Right lobe of liver (tissue), 4 donors: Measurements from ENCODE around the gene MPG.

Experiments
- POLR2A ChIP-seq: fragments of 450-650 bp; IDR thresholded peaks from one replicate; pipeline ENCODE4 v1.6.1; 2017; ENCODE audit warnings: antibody characterized with exemption, mild to moderate bottlenecking
- TF ChIP-seq, protein P1 (sequence below), 4 donors: fragments of 200-600 bp in 3 of 4; fragments of 450-650 bp in 1 of 4; IDR thresholded peaks; one replicate each; pipeline versions ENCODE4 v1.5.1 to v1.8.0; 2016 to 2022; ENCODE audit warnings: antibody characterized with exemption in 4 of 4, mild to moderate bottlenecking in 2 of 4
- donor health status: DM: no; HTN: no; CAD: no.
- donor health status: DM: no; HTN: no; CAD: no.
- donor health status: DM: no; HTN: yes; CAD: no.

DNA sequence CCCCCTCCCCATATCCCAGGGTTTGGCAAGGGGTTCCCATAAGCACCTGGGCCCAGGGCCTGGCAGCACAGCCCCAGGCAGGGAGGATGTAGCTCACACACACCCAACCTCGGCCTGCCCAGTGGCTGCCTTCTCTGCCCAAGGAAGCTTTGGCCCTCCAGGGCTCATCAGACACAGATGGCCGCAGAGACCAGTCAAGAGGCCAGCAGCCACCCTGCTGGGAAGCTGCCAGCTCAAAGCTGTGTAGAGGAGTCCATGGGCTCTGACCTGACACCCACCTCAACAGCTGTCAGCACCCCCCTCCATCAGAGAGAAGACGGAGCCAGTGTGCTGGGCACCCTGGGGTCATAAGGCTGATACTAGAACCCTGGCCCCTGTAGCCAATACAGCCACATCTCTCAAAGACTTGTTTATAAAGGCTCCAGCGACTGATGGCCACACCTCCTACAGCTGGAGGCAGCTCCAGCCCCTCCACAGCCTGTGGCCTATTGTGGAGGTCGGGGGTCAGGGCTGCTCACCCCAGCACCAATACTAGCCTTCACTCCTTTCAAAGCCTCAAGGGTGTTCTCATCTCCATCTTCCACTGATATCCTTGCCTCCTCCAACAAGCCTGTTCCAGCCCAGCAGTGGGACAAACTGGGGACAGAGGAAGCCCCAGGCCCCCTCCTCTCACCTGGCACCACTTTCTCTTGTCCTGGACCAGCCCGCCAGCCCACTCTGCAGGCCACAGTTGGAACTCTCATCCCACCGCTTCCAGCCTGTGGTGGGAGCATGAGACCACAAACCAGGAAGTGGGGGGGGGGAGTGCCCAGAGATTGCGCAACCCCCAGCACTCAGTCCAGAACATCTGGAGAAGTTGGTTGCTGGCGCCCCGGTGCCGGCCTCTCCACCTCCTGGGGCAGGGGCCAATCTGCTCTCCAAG, 2.2 kb upstream of the MPG start:
- TF ChIP-seq, protein P1, sequence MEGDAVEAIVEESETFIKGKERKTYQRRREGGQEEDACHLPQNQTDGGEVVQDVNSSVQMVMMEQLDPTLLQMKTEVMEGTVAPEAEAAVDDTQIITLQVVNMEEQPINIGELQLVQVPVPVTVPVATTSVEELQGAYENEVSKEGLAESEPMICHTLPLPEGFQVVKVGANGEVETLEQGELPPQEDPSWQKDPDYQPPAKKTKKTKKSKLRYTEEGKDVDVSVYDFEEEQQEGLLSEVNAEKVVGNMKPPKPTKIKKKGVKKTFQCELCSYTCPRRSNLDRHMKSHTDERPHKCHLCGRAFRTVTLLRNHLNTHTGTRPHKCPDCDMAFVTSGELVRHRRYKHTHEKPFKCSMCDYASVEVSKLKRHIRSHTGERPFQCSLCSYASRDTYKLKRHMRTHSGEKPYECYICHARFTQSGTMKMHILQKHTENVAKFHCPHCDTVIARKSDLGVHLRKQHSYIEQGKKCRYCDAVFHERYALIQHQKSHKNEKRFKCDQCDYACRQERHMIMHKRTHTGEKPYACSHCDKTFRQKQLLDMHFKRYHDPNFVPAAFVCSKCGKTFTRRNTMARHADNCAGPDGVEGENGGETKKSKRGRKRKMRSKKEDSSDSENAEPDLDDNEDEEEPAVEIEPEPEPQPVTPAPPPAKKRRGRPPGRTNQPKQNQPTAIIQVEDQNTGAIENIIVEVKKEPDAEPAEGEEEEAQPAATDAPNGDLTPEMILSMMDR (IDR thresholded peaks at IDR 0.05), result no peak
- no peak for TF ChIP-seq POLR2A
